Parathyroid adenoma (tissue), 2 donors: ENCODE results near the gene RBMS1.

ENCODE experiments used
- H2AFZ ChIP-seq: fragments of 300-600 bp; sonication (generic); one replicate; pipeline ENCODE4 v1.7.0; 2017; ENCODE audit warnings: antibody characterized with exemption, mild to moderate bottlenecking
- H3K27ac ChIP-seq: fragments of 300-600 bp; sonication (generic); one replicate; pipeline ENCODE4 v1.7.0; 2017
- H3K27me3 ChIP-seq: fragments of 300-600 bp; sonication (generic); one replicate; pipeline ENCODE4 v1.7.0; 2017; ENCODE audit warnings: low read length; ENCODE audit not compliant: control insufficient read depth, insufficient read depth
- H3K36me3 ChIP-seq: fragments of 300-600 bp; sonication (generic); one replicate; pipeline ENCODE4 v1.7.0; 2017; ENCODE audit warnings: low read length; ENCODE audit not compliant: control insufficient read depth, insufficient read depth
- H3K4me1 ChIP-seq: fragments of 300-600 bp; sonication (generic); one replicate; pipeline ENCODE4 v1.7.0; 2017; ENCODE audit warnings: control low read depth
- H3K4me2 ChIP-seq: fragments of 300-600 bp; sonication (generic); one replicate; pipeline ENCODE4 v1.7.0; 2017; ENCODE audit warnings: low read length
- H3K4me3 ChIP-seq: fragments of 300-600 bp; sonication (generic); one replicate; pipeline ENCODE4 v1.7.0; 2017; ENCODE audit warnings: low read depth, low read length
- H3K79me2 ChIP-seq: fragments of 300-600 bp; sonication (generic); one replicate; pipeline ENCODE4 v1.7.0; 2017; ENCODE audit warnings: control low read depth
- H3K9ac ChIP-seq: fragments of 300-600 bp; sonication (generic); one replicate; pipeline ENCODE4 v1.7.0; 2017; ENCODE audit warnings: mild to moderate bottlenecking
- H3K9me3 ChIP-seq: fragments of 300-600 bp; sonication (generic); one replicate; pipeline ENCODE4 v1.7.0; 2017; ENCODE audit warnings: low read length; ENCODE audit not compliant: control insufficient read depth
- TF ChIP-seq, protein P1 (sequence below): fragments of 300-600 bp; sonication (generic); IDR thresholded peaks from one replicate; pipeline ENCODE4 v1.7.0; 2017; ENCODE audit warnings: antibody characterized with exemption, mild to moderate bottlenecking
- donor health status: primary hyperparathyroidism.

RBMS1 gene

GRCh38 chr2:160429248-160430000 is 64.2 kb downstream of the RBMS1 start:
- Histone ChIP-seq H3K36me3 (no peaks in the 10 kb centered on the region), H3K79me2 (peaks cover 51% of the 10 kb centered on the region), H3K27me3 (no peaks in the 10 kb centered on the region), H2AFZ (no peak overlapping the region), H3K9ac (no peak overlapping the region), H3K9me3 (no peaks in the 10 kb centered on the region), H3K27ac (no peak overlapping the region), H3K4me3 (no peak overlapping the region), H3K4me2 (no peak overlapping the region), H3K4me1 (peaks cover 34% of the 10 kb centered on the region)
- TF ChIP-seq, protein P1, sequence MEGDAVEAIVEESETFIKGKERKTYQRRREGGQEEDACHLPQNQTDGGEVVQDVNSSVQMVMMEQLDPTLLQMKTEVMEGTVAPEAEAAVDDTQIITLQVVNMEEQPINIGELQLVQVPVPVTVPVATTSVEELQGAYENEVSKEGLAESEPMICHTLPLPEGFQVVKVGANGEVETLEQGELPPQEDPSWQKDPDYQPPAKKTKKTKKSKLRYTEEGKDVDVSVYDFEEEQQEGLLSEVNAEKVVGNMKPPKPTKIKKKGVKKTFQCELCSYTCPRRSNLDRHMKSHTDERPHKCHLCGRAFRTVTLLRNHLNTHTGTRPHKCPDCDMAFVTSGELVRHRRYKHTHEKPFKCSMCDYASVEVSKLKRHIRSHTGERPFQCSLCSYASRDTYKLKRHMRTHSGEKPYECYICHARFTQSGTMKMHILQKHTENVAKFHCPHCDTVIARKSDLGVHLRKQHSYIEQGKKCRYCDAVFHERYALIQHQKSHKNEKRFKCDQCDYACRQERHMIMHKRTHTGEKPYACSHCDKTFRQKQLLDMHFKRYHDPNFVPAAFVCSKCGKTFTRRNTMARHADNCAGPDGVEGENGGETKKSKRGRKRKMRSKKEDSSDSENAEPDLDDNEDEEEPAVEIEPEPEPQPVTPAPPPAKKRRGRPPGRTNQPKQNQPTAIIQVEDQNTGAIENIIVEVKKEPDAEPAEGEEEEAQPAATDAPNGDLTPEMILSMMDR: peak; percentile 70

GRCh38 chr2:160428405-160428763 is 65.2 kb downstream of the RBMS1 start:
- H3K4me2 ChIP-seq: no peak overlapping the region
- peak overlapping the region; percentile 57 for H3K27ac ChIP-seq
- H3K9me3 ChIP-seq: no peaks in the 10 kb centered on the region
- H3K27me3 ChIP-seq: no peaks in the 10 kb centered on the region
- TF ChIP-seq, protein P1: no peak
- no peak overlapping the region for H2AFZ ChIP-seq
- no peak overlapping the region for H3K9ac ChIP-seq
- H3K4me3 ChIP-seq: no peak overlapping the region
- H3K79me2 ChIP-seq: peaks cover 60% of the 10 kb centered on the region
- no peaks in the 10 kb centered on the region for H3K36me3 ChIP-seq
- H3K4me1 ChIP-seq: peaks cover 25% of the 10 kb centered on the region

DNA sequence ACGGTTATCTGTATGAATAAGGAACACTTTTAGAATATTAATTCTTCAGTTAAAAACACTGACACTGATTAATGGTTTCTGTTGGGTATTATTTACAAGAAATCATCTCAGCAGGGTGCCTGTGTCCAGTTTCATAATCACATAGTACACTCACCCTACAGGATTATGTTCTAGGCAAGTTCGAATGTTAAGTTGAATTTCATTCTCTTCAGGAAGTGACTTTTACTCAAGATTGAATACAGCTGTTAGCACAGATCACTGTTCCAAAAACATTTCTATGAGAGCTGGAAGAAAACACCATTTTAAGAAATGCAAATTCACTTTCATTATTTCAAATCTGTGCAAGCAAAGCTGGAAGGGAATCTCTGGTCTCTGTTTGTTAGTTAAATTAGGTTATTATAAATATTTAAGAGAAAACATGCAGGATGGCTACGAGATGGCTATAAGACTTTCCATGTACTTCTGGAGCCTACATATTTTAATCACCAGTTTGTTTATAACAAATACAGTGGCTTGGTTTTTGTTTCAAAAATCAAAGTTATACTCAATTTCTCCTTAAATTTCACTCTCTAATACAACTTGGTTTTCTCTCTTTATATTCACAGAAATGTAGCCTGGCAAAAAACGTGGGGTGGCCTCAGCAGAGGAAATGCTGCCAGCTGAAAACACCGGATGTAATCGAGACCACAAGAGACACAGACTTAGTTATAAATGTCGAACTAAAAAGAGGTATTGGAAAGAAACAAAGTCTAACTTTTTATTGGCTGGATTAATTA is 65.8 kb downstream of the RBMS1 start:
- TF ChIP-seq, protein P1: no peak
- Histone ChIP-seq H3K4me1 (peaks cover 25% of the 10 kb centered on the region), H3K4me3 (no peak overlapping the region), H3K79me2 (peaks cover 56% of the 10 kb centered on the region), H3K27me3 (no peaks in the 10 kb centered on the region), H3K9ac (no peak overlapping the region), H3K4me2 (no peak overlapping the region), H3K9me3 (no peaks in the 10 kb centered on the region), H3K36me3 (no peaks in the 10 kb centered on the region), H3K27ac (peak overlapping the region; percentile 57), H2AFZ (no peak overlapping the region)

GRCh38 chr2:160426604-160427003 is 67.0 kb downstream of the RBMS1 start:
- Histone ChIP-seq H3K4me1 (peaks cover 20% of the 10 kb centered on the region), H3K9me3 (no peaks in the 10 kb centered on the region)

More at GRCh38 chr2:160426604-160427003, 67.0 kb downstream of the RBMS1 start:
- Histone ChIP-seq H3K4me2 (no peak overlapping the region), H3K9ac (no peak overlapping the region), H2AFZ (no peak overlapping the region), H3K4me3 (no peak overlapping the region), H3K79me2 (peaks cover 53% of the 10 kb centered on the region), H3K27me3 (no peaks in the 10 kb centered on the region), H3K27ac (peak overlapping the region; percentile 20), H3K36me3 (no peaks in the 10 kb centered on the region)
- TF ChIP-seq, protein P1: no peak
